ENCODE data around the gene DHFR2.
A peak's percentile ranks its signal among the peaks of the same experiment; 100 is the strongest.
"Not testable (repeated sequence)": the region's sequence is repeated elsewhere in the genome, so short reads cannot be mapped to it uniquely, and the experiment has no call there.

Gene DHFR2

GRCh38 chr3:94064243-94064860 is 1.6 kb upstream of the DHFR2 start:
- DNase-seq, result no peak

GRCh38 chr3:94063496-94064119 is 892 bp upstream of the DHFR2 start:
- no peak for DNase-seq

GRCh38 chr3:94061297-94061696 is 1.4 kb downstream of the DHFR2 start:
- no peak for DNase-seq

GRCh38 chr3:94050546-94050945 is 12.2 kb downstream of the DHFR2 start:
- DNase-seq, result no peak

- DNase-seq, result no peak
Observed at GRCh38 chr3:94049267-94049666, 13.4 kb downstream of the DHFR2 start.

- no peak for DNase-seq
Observed at GRCh38 chr3:94046533-94046932, 16.2 kb downstream of the DHFR2 start.

- not testable (repeated sequence) for DNase-seq
Observed at GRCh38 chr3:94044100-94044936, 18.4 kb downstream of the DHFR2 start.

GRCh38 chr3:94043285-94043684 is 19.4 kb downstream of the DHFR2 start:
- DNase-seq, result no peak

- DNase-seq, result no peak
Observed at GRCh38 chr3:94036909-94037507, 25.7 kb downstream of the DHFR2 start.

GRCh38 chr3:94028093-94028837 is 34.5 kb downstream of the DHFR2 start, which contains the start of gene STX19:
Gene STX19, minus strand, starts transcription at chr3:94028597. Its CDS starts 13,328 bp downstream, at chr3:94015269.
- DNase-seq, result peak; percentile 67

- no peak for DNase-seq
Observed at GRCh38 chr3:94026623-94027022, 36.1 kb downstream of the DHFR2 start.

- no peak for DNase-seq
Observed at GRCh38 chr3:94024385-94024784, 38.3 kb downstream of the DHFR2 start.

GRCh38 chr3:94020293-94020692 is 42.4 kb downstream of the DHFR2 start:
- DNase-seq, result no peak

GRCh38 chr3:94019659-94020058 is 43.1 kb downstream of the DHFR2 start:
- no peak for DNase-seq

- DNase-seq, result no peak
Observed at GRCh38 chr3:94015025-94015424, 47.7 kb downstream of the DHFR2 start.

GRCh38 chr3:94012185-94012584 is 50.5 kb downstream of the DHFR2 start:
- DNase-seq, result no peak

GRCh38 chr3:94011233-94011711 is 51.4 kb downstream of the DHFR2 start:
- DNase-seq, result no peak

- DNase-seq, result peak; percentile 23
Observed at GRCh38 chr3:94009608-94010007, 53.1 kb downstream of the DHFR2 start.

GRCh38 chr3:94008253-94008652 is 54.5 kb downstream of the DHFR2 start:
- no peak for DNase-seq

Measured in NCI-H748 treated with DMSO at 0.1 percent for 48 hours (cell line).